Stimulated activated naive CD4-positive, alpha-beta T cell (primary cell): ENCODE data around the gene GMEB2.
"Not testable (repeated sequence)": the region's sequence is repeated elsewhere in the genome, so short reads cannot be mapped to it uniquely, and the experiment has no call there.

Experiments
- DNase-seq, 6 experiments: peaks; one replicate each; lab custom pipeline; 2025; lab: John Stamatoyannopoulos, UW

GMEB2 gene

DNA sequence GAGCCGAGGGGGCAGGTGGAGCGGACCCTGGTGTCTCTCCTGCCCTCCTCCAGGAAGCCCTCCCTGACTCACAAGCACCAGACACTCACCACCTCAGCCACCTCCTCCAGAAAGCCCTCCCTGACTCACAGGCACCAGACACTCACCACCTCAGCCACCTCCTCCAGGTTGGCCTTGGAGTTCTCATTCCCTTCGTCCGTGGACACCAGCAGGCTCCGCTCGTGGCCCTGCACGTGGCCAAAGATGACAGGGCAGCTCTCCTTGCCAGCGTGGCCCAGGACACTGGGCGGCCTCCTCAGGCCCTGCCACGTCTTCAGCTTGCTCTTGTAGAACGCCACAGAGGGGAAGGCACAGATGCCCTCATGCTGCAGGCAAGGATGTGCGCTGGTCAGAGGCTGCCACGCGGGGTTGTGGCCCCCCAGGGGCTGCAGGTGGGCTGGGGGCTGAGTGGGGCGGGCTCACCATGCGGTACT, 66.5 kb downstream of the GMEB2 start:
- DNase-seq: no peak

DNA sequence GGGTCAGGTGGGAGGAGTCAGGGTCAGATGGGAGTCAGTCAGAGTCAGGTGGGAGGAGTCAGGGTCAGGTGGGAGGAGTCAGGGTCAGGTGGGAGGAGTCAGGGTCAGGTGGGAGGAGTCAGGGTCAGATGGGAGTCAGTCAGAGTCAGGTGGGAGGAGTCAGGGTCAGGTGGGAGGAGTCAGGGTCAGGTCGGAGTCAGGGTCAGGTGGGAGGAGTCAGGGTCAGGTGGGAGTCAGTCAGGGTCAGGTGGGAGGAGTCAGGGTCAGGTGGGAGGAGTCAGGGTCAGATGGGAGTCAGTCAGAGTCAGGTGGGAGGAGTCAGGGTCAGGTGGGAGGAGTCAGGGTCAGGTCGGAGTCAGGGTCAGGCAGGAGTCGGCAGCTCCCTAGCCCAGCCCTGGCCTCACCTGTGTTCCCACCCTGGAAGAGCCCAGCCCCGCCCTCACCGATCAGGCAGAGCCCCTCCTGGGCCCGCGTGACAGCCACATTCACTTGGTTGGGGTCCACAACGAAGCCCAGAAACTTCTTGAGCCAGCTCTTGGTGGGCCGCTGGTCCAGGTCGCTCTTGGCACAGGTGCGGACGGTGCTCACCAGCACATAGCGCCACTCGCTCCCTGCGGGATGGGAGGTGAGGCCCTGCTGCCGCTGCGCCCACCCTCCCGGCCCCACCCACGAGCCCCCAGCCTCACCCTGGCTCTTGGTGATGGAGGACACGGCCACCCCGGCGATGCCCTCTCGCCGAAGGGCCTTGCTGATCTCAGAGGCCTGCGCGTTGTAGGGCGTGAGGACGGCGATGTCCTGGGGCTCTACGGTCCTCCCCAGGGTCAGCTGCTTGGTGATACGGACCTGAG, 67.2 kb downstream of the GMEB2 start:
- DNase-seq: not testable (repeated sequence)

DNA sequence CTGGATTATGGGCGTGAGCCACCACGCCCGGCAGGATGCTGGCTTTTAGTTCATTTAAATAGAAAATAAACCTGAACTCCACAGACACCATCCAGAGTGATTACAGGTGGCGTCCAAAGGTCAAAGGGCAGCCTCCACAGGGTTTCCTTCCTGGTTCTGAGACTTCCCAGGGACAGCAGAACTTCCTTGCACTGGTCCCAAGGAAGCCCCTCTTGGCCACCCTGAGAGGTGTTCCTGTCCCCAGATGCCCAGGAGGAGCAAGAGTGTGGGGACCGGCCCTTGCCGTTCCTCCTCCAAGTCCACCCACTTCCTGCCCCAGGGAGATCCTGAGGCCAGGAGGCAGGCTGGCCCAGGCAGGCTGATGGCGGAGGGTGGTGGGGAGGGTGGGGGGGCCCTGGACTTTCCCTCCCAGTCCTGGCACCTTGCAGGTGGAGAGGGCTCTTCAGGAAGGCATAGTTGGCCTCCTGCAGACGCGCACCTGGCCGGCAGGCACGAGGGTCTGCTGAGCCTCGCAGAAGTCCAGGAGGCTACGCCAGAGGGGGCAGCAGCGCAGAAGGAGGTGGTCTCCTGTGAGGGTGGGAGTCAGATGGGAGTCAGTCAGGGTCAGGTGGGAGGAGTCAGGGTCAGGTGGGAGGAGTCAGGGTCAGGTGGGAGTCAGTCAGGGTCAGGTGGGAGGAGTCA, 68.0 kb downstream of the GMEB2 start:
- no peak for DNase-seq

DNA sequence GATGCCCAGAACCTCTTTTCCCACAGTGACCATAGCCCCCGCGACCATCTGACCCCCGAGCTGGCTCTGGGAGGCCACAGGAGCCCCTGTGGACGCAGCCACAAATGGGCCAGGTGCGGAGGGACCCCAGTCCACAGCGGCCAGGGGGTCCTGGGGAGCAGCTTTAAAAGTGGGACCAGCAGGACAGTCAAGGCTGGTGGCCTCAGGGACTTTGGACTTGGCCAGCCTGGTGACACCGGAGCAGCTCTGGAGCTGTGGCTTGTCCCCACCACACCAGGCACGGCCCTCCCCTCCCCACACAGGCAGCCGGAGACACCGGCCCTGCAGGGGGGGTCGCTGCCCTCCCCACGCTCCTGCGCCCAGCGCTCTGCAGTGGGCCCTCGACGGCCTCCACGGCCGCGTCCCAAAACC, 69.4 kb downstream of the GMEB2 start:
- no peak for DNase-seq

DNA sequence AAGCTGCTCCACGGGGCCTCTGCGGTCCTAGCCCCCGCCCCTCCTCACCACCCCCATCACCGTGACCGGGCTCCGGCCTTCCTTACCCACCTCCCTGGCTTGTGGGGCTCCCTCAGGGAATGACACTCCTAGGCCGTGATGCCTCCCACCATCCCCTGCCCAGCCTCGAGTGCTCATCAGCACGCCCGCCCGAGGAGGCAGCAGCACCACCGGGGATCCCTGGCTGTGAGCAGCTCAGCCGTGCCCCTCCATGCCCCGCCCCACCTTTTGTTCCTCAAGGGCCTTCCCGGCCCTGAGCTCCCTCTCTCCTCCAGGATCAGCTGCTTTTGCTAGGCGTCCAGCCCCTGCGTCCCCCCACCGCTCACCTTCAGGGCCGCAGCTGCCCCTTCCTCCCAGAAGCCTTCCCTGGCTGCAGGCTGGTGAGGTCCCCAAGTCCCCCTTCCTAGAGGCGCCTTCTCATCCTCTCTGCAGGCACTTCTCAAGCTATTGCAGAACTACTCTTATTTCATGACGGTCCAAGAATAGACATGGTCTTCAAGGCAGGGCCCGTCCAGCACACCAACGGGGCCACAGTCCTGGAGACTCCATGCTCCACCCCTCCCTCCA, 69.9 kb downstream of the GMEB2 start:
- DNase-seq: no peak

DNA sequence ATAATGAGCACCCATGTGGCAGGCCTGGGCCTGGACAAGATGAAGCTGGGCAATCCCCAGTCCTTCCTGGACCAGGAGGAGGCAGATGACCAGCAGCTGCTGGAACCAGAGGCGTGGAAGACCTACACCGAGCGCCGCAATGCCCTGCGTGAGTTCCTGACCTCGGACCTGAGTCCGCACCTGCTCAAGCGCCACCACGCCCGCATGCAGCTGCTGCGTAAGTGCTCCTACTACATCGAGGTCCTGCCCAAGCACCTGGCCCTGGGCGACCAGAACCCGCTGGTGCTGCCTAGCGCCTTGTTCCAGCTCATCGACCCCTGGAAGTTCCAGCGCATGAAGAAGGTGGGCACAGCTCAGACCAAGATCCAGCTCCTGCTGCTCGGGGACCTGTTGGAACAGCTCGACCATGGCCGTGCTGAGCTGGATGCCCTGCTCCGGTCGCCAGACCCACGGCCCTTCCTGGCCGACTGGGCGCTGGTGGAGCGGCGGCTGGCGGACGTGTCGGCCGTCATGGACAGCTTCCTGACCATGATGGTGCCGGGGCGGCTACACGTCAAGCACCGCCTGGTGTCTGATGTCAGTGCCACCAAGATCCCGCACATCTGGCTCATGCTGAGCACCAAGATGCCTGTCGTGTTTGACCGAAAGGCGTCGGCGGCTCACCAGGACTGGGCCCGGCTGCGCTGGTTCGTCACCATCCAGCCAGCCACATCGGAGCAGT, 71.1 kb downstream of the GMEB2 start:
- no peak for DNase-seq

DNA sequence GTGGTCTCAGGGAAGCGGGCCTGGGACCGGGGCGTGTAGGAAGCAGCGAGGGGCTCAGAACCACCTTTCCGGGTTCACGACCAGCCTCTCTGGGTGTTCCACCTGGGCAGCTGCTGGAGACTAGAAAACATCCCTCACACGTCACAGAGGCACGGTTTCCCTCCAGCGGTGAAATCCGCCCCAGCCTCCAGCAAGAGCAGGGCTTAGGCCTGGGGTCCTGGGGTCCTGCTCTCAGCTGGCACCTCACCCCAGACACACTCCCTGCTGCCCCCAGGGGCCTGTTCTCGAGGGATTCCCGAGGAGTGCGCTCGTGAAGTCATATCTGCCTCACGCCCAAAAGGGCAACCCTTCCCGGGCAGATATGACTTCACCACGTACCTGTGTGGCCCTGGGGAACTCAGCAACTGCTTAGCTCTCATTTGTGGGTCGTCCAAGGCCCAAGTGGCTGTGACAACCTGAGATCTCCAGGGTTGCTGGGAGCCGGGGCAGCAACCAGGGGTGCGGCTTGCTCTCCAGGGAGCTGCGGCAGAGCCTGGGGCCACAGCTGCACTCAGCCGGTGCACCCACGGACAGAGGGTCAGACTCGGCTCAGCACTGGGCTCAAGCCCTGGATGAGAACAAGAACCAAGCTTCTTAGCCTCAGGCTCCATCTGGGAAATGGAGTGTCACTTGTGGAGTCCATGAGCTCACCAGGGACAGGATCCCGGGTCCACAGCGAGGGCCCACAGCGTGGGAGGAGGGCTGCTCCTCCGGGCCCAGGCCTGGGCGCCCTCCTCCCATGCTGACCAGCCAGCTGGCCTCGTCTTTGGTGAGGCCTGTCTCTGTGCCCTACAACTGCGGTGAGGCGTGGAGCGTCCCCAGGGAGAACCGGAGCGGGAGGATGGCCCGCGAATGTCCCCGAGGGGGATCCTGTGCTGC, 72.3 kb downstream of the GMEB2 start:
- DNase-seq: peak in 2 of 6 experiments; percentile 37 to 42

DNA sequence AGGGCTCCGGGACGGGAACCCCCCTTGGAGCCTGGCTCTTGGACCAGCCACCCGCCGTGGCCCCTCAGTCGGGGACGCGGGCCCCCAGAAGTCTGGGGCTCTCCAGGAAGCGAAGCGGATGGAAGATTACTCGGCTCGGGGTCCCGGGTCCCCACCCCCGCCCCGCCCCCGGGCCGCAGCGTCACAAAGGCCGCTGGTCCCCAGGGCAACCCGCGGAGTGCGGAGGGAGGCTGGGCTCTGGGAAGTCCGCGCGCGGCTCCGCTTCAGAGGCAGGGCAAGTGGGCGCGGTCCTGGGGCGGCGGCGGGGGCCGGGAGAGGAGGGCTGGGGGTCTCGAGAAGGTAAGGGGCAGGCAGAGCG, 73.0 kb downstream of the GMEB2 start, which contains the start of gene FNDC11:
Gene FNDC11 (plus strand): TSS at position 227 of the 358 bp plus-strand sequence. CDS start 1,505 bp downstream, outside the sequence.
- DNase-seq: peak in 4 of 6 experiments; percentile 36 to 65 (median 52)

DNA sequence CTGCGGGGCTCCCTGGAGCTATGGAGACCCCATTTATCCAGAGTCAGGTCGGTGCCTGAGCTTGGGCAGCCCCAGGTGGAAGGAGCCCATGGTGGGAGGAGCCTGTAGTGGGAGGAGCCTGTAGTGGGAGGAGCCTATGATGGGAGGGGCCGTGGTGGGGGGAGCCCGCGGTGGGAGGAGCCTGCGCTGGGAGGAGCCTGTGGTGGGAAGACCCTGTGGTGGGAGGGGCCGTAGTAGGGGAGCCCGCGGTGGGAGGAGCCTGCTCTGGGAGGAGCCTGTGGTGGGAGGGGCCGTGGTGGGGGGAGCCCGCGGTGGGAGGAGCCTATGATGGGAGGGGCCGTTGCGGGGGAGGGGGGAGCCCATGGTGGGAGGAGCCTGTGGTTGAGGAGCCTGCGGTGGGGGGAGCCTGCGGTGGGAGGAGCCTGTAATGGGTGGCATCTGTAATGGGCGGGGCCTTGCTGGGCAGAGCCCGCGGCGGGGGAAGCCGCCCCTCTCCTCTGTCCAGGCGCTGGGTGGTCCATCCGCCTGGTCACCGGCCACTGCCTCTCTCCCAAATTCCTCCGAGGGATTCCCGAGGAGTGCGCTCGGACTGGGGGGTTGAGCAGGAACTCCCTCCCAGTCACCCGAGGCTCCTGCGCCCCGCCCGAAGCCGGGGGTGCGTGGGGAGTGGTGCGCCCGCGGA, 73.5 kb downstream of the GMEB2 start:
- DNase-seq: peak; percentile 80 to 98 (median 93)

DNA sequence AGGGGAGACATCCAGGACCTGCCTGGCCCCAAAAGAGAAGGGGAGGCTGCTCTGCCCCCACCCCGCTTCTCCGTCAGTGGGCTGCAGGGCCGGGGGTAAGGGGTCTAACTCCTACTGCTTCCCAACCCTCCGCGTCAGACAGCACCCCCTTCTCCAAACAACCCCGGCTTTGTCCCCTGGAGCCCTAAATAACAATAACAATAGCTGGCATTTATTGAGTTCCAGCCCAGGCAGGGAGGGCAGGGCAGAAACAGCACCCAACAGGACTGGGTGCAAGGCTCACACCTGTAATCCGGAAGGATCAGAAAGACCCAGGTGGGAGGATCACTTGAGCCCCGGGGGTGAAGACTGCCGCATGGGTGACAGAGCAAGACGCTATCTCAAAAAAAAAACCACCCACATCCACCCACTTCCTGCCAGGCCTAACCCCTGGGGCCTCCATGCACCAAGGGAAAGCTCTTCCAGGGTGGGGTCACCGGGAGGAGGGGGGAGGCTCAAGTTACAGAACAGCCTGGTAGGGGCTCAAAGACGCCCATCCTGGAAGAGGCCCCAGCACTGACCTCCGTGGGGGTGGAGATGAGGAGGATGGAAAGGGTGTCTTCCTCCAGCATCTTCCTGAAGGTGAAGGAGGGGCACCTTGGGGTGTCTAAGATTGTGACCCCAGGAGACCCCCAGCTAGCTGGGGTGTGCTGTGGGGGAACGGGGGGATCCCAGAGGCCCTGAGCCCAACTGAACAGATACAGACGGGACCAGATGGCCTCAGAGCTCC, 74.2 kb downstream of the GMEB2 start:
- peak in 5 of 6 experiments; percentile 36 to 92 (median 76) for DNase-seq

DNA sequence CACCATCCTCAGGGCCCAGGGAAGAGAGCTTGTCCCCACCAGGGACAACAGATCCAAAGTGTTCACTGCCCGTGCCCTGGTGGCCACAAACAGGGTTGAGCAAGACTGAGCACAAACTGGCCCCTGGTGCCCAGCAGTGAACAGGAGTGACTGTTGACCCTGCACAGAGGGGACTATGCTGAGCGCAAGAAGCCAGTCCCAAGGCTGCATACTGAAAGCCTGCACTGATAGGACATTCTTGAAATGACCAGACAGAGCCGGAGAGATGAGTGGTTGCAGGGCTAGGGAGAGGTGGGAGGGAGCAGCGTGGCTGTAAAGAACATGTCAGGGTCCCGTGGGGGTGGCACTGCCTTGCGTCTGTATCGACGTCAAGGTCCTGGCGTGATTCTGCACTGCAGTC, 75.8 kb downstream of the GMEB2 start:
- DNase-seq: no peak

DNA sequence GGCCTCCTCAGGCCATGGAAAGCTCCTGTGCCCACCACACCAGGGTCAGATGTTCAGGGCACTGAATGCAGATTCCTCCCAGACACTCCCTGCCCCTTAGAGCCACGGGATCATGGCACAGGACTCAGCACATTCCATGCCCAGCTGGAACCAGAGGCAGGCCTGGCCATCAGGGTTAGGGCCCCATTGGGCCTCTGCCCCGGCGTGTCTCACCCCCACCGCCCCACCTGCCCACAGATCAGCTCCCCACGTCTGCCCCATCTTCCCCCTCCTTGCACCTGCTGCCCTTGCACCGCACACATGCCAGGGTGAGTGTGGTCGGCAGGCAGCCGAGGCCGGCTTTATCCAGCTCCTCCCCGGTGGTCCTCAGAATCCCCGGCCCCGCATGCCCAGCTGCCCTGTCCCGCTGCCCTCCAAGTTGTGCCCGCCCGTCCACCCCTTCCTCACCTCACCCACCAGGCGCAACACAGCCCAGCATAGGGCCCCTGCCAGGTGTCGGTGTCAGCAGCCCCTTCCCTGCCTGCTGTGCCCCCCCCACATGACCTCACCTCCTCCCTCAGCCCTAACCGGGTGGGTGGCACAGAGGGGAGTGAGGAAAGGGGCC, 77.1 kb downstream of the GMEB2 start:
- no peak for DNase-seq

DNA sequence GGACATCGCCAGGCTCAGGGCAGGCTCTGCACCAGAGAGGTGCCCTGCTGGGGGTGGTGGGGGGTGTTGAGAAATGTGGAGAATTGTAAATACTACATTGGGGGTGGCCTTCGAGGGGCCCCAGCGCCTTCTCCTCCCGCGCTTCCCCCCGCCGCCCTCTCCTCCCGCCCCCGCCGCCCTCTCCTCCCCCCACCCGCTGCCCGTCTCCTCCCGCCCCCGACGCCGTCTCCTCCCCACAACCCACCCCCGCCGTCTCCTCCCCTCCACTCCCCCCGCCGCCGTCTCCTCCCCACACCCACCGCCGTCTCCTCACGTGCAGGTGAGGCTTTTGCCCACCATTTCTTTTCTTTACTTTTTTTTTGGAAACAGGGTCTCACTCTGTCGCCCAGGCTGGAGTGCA, 77.9 kb downstream of the GMEB2 start:
- DNase-seq: no peak

DNA sequence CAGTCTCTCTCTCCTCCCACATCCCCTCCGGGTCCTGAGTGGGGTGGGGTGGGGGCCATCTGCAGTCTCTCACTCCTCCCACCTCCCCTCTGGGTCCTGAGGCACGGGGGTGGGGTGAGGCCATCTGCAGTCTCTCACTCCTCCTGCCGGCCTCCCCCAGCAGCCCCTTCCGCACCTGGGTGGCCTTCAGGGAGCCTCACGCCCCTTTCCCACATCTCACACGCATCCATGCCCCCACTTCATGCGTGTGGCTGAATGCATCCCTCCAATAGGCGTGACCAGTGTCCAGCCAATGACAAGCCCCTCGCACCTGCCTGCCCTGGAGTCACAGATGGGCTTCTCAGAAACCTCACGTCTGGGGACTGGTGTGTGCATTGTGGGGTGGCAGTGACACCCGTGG, 78.4 kb downstream of the GMEB2 start:
- no peak for DNase-seq

DNA sequence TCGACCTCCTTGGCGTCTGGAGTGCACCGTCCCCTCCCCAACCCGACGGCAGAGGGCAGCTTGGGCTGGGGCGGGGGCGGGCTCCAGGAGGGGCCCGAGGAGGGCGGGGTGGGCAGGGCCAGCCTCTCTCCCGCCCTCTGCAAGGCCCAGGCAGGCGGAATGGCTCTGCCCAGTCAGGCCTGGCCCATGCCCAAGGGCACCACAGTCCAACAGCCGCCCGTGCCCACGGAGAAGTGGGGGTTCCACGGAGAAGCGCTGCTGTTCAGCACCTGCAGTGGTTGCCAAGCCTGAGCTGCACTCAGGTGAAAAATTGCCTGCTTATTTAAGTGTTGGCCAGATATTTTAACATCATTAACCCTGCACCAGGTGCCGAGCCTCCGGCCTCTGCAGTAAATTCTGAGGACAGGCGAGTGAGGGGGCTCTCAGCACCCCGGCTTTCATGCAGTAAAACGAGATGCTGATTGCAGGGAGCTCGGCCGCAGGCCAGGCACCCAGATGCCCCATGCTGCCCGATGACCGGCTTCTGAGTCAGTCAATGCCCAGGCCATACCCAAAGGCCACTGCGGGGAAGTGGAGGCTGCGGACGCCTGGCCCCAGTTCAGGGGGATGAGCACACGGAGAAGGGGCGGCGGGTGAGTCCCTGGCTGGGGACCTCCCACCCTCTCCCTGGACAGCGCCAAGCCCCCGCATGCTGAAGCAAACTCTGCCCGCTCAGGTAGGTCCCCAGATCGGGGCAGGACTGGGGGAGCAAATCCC, 79.0 kb downstream of the GMEB2 start, which contains the start of gene SRMS:
Gene SRMS (minus strand): TSS at position 25 of the 756 bp plus-strand sequence. CDS start 286 bp downstream, outside the sequence.
- no peak for DNase-seq

DNA sequence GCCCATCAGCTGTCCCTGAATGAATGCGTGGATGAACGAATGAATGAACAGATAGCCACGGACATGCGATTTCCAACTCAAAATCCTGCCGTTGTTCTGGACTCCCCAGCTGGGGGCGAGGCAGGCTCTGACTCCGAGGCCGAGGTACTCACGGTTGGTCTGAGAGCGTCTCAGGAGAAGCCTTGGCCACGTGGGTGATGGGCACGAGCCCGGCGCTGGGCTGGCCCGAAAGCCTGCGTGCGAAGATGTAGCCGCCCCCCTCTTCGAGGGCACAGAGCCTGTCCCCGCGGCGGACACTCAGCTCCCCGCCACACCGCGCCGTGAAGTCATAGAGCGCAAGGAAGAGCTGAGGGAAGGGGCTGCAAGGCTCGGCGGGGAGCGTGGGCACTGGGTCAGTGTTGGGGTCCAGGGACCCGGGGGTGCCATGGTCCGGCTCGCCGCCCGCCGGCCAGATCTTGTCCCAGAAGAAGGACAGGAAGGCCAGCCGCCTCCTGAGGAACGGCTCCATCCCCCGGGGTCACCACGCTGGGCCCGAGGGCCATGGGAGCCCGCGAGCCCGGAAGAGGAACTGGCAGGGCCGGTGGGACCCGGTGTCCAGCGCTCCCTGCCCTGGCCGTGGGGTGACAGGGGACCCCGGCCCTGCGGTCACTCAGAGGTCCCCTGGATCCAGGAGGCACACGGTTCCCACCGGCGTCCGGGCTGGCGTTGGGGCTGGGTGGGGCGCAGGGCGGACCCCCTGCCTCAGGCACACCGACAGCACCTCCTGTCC, 79.8 kb downstream of the GMEB2 start:
- DNase-seq: no peak

DNA sequence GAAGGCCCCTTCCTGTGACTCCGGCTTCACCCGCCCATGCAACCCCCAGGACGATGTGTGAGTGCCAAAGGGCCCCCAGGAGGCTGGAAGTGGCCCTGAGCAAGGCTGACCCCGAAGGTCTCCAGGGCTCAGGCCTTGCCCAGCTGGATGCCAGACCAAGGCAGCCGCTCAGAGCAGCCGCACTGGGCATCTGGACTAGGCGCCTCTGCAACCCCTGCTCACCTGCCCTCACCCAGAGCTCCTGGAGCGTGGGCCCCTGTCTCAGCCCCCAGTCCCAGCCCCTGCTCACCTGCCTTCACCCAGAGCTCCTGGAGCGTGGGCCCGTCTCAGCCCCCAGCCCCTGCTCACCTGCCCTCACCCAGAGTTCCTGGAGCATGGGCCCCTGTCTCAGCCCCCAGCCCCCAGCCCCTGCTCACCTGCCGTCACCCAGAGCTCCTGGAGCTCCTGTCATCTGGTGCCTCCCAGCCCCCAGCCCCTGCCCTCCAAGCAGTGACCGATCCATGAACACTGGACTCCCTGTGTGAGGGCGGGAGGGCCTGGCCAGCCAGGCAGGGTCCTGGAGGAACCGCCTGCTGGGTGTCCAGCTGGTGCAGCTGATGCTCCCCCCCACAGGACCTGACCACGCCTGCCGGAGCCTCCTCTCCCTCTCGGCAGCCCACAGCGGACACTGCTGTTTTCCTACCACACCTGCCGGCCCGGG, 80.5 kb downstream of the GMEB2 start:
- no peak for DNase-seq
